ENCODE data around the gene TRAF3IP3. TPM values are rescaled to one million over a fixed set of nuclear protein-coding genes. Genes with fewer than 3 reads are reported as not detected.

The TRAF3IP3 gene
- total and polyA plus RNA-seq, 2 of the 13 experiments (the other 11 are each of a cell fraction or from before 2014, with no cell fraction given) = not detected

GRCh38 chr1:209714338-209714737 is 41.5 kb upstream of the TRAF3IP3 start:
- CTCF ChIA-PET (ENCODE audit: low intra/inter-chr PET ratio, low total read pairs) = no interaction called here
- POLR2A ChIA-PET = no interaction called here

More at GRCh38 chr1:209714338-209714737, 41.5 kb upstream of the TRAF3IP3 start:
- 0% methylated on average over 2 of the region's 2 CpGs for WGBS (ENCODE audit: low lambda C conversion rate)
- no peak for FAIRE-seq
- Histone ChIP-seq H3K79me2 (ENCODE audit: insufficient read depth, low read length) (no peaks in the 10 kb centered on the region), H4K20me1 (ENCODE audit: insufficient read depth, low read length) (no peaks in the 10 kb centered on the region), H3K4me2 (ENCODE audit: low read depth, low read length) (no peak overlapping the region), H3K4me1 (ENCODE audit: insufficient read depth, low read length) (no peaks in the 10 kb centered on the region), H3K9me3 (ENCODE audit: low read length) (no peaks in the 10 kb centered on the region), H3K4me3 (replicated peaks in 1 of 3; ENCODE audit: insufficient read depth in 1 of 3, low read depth in 2 of 3, low read length in 3 of 3) (no peak overlapping the region), H3K27me3 (ENCODE audit: control insufficient read depth in 1 of 2, insufficient read depth in 2 of 2, low read length in 2 of 2) (no peaks in the 10 kb centered on the region), H2AFZ (ENCODE audit: low read length) (no peak overlapping the region), H3K9ac (ENCODE audit: insufficient read depth, low read depth, low read length) (no peak overlapping the region), H3K36me3 (replicated peaks in 1 of 2; ENCODE audit: control insufficient read depth in 1 of 2, insufficient read depth in 2 of 2, low read length in 2 of 2) (no peaks in the 10 kb centered on the region), H3K27ac (ENCODE audit: extremely low read length, insufficient read depth, low read length) (no peak overlapping the region)
- ATAC-seq = no peak
- in situ Hi-C loops (cut with HindIII; ENCODE audit: extremely low pct_ligation_motif_present, low pct_unique_long_range_greater_than_20kb) (loop anchor here (25.0 kb wide), 1 partner anchor 602 kb away; no protein-coding TSS in a partner anchor), intact Hi-C loops (cut with micrococcal nuclease; ENCODE audit: unreplicated experiment) (no loop called here)
- DNase-seq (ENCODE audit: low spot score) = no peak
- no TSS peak for BruUV-seq (replicated peaks)
- TF ChIP-seq SCMH1 (CRISPR knock-in tag; IDR thresholded peaks at IDR 0.05; ENCODE audit: borderline replicate concordance) = no peak
- no peak for TF ChIP-seq ZNF747 (CRISPR knock-in tag; IDR thresholded peaks at IDR 0.05; ENCODE audit: borderline replicate concordance)
- no peak for TF ChIP-seq ZBTB40 (IDR thresholded peaks at IDR 0.05)
- no peak for TF ChIP-seq ZBTB40 (CRISPR knock-in tag; IDR thresholded peaks at IDR 0.05)
- TF ChIP-seq RBAK (CRISPR knock-in tag; IDR thresholded peaks at IDR 0.05) = no peak
- TF ChIP-seq PRPF4 (IDR thresholded peaks at IDR 0.05; ENCODE audit: low read depth, low read length, poor library complexity, severe bottlenecking) = no peak
- TF ChIP-seq TBX2 (CRISPR knock-in tag; IDR thresholded peaks at IDR 0.05; ENCODE audit: borderline replicate concordance) = no peak
- TF ChIP-seq ZNF878 (CRISPR knock-in tag; IDR thresholded peaks at IDR 0.05) = no peak
- no peak for TF ChIP-seq MZF1 (CRISPR knock-in tag; IDR thresholded peaks at IDR 0.05; ENCODE audit: borderline replicate concordance)
- no peak for TF ChIP-seq HNRNPLL (IDR thresholded peaks at IDR 0.05; ENCODE audit: low read depth, low read length, poor library complexity, severe bottlenecking)

Measured in HepG2 (cell line).